Uterus (tissue), 2 donors: ENCODE data around the gene UBE2D1.

Source experiments
- POLR2A ChIP-seq, 2 donors: fragments of 450-650 bp; IDR thresholded peaks; one replicate each; pipeline ENCODE4 v1.6.1; 2016; ENCODE audit warnings: antibody characterized with exemption in 2 of 2, mild to moderate bottlenecking in 1 of 2, moderate library complexity in 1 of 2
- TF ChIP-seq, protein P1 (sequence below), 4 experiments: fragments of 200-600 bp in 2 of 4; fragments of 450-650 bp in 2 of 4; sonication (generic) in 2 of 4; IDR thresholded peaks; one replicate each; pipeline ENCODE4 v1.5.1; 2016 to 2019; ENCODE audit warnings: antibody characterized with exemption in 4 of 4, mild to moderate bottlenecking in 2 of 4, moderate library complexity in 1 of 4

DNA sequence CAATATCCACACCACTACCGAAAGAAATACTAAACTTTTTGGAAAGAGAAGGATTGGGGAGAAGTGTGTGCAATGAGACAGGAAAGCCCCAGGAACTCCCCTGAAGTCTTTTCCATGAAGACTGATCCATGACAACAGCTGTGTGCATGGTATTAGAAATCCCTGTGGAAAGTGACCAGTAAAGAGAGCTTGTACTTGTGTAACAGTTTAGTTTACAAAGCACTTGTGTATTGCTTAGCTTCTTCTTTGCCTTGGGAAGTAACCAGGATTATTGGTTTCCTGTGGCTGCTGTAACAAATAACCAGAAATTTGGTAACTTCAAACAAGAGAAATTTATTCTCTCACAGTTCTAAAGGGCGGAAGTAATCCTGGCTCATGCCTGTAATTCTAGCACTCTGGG is 69.2 kb downstream of the UBE2D1 start:
- TF ChIP-seq, protein P1, sequence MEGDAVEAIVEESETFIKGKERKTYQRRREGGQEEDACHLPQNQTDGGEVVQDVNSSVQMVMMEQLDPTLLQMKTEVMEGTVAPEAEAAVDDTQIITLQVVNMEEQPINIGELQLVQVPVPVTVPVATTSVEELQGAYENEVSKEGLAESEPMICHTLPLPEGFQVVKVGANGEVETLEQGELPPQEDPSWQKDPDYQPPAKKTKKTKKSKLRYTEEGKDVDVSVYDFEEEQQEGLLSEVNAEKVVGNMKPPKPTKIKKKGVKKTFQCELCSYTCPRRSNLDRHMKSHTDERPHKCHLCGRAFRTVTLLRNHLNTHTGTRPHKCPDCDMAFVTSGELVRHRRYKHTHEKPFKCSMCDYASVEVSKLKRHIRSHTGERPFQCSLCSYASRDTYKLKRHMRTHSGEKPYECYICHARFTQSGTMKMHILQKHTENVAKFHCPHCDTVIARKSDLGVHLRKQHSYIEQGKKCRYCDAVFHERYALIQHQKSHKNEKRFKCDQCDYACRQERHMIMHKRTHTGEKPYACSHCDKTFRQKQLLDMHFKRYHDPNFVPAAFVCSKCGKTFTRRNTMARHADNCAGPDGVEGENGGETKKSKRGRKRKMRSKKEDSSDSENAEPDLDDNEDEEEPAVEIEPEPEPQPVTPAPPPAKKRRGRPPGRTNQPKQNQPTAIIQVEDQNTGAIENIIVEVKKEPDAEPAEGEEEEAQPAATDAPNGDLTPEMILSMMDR (IDR thresholded peaks at IDR 0.05), result no peak
- no peak for TF ChIP-seq POLR2A (IDR thresholded peaks at IDR 0.05)
